Lower leg skin (tissue), 3 donors: ENCODE measurements around the gene GLP1R.

Experiments used
- POLR2A ChIP-seq, 2 donors: fragments of 450-650 bp; IDR thresholded peaks; one replicate each; pipeline ENCODE4 v1.6.1; 2016 to 2017; ENCODE audit warnings: antibody characterized with exemption in 2 of 2, mild to moderate bottlenecking in 1 of 2, moderate library complexity in 1 of 2
- TF ChIP-seq, protein P1 (sequence below), 3 donors: fragments of 450-650 bp; IDR thresholded peaks; one replicate each; pipeline ENCODE4 v1.5.1; 2016; ENCODE audit warnings: antibody characterized with exemption in 3 of 3, mild to moderate bottlenecking in 3 of 3, moderate library complexity in 2 of 3

DNA sequence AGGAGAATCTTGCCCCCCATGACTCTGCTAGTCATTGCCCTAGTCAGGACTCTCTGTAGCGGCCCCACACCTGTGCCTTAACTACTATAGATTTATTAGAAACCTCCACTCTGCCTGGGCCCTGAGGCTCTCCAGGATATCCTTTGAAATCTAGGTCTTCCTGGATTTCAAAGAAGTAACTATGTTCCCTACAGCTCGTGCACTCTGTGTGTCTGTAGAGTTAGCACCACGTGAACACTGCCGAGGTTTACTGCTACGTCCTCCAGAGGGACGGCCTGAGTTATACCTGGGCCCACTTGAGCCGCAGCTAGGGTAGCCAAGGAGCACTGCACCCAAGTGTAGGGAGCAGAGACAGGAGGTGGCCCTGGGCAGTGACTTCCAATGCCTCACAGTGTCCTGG is 19.8 kb downstream of the GLP1R start:
- TF ChIP-seq, protein P1, sequence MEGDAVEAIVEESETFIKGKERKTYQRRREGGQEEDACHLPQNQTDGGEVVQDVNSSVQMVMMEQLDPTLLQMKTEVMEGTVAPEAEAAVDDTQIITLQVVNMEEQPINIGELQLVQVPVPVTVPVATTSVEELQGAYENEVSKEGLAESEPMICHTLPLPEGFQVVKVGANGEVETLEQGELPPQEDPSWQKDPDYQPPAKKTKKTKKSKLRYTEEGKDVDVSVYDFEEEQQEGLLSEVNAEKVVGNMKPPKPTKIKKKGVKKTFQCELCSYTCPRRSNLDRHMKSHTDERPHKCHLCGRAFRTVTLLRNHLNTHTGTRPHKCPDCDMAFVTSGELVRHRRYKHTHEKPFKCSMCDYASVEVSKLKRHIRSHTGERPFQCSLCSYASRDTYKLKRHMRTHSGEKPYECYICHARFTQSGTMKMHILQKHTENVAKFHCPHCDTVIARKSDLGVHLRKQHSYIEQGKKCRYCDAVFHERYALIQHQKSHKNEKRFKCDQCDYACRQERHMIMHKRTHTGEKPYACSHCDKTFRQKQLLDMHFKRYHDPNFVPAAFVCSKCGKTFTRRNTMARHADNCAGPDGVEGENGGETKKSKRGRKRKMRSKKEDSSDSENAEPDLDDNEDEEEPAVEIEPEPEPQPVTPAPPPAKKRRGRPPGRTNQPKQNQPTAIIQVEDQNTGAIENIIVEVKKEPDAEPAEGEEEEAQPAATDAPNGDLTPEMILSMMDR (IDR thresholded peaks at IDR 0.05): no peak
- no peak for TF ChIP-seq POLR2A (IDR thresholded peaks at IDR 0.05)
